HG02852 (cell line): ENCODE results near the gene CDH23.

ENCODE experiments used
- ATAC-seq: cut with Tn5 transposase; IDR thresholded peaks from one replicate; pipeline ENCODE4 v1.9.1; 2021; ENCODE audit warnings: mild to moderate bottlenecking, moderate library complexity; ENCODE audit not compliant: unreplicated experiment

The CDH23 gene

GRCh38 chr10:71615538-71616329 is 219.0 kb downstream of the CDH23 start:
- no peak for ATAC-seq

GRCh38 chr10:71616817-71617654 is 220.3 kb downstream of the CDH23 start:
- ATAC-seq: no peak

GRCh38 chr10:71618176-71618575 is 221.5 kb downstream of the CDH23 start:
- ATAC-seq: no peak

- no peak for ATAC-seq
Measured at GRCh38 chr10:71618598-71618997, 221.9 kb downstream of the CDH23 start.

- no peak for ATAC-seq
Measured at GRCh38 chr10:71620642-71621041, 223.9 kb downstream of the CDH23 start.

- no peak for ATAC-seq
Measured at GRCh38 chr10:71621231-71622153, 224.8 kb downstream of the CDH23 start.

- no peak for ATAC-seq
Measured at GRCh38 chr10:71622154-71622526, 225.4 kb downstream of the CDH23 start.

GRCh38 chr10:71622616-71623015 is 225.9 kb downstream of the CDH23 start:
- no peak for ATAC-seq

- ATAC-seq: no peak
Measured at GRCh38 chr10:71623098-71623985, 226.6 kb downstream of the CDH23 start.

GRCh38 chr10:71623986-71624291 is 227.2 kb downstream of the CDH23 start:
- ATAC-seq: no peak

- no peak for ATAC-seq
Measured at GRCh38 chr10:71625445-71626175, 228.9 kb downstream of the CDH23 start.

- no peak for ATAC-seq
Measured at GRCh38 chr10:71627230-71627939, 230.7 kb downstream of the CDH23 start.

- ATAC-seq: no peak
Measured at GRCh38 chr10:71627956-71628355, 231.2 kb downstream of the CDH23 start.

GRCh38 chr10:71629131-71629530 is 232.4 kb downstream of the CDH23 start:
- no peak for ATAC-seq

GRCh38 chr10:71630168-71630567 is 233.4 kb downstream of the CDH23 start:
- ATAC-seq: no peak

- ATAC-seq: no peak
Measured at GRCh38 chr10:71631007-71631861, 234.5 kb downstream of the CDH23 start.

GRCh38 chr10:71632200-71632820 is 235.6 kb downstream of the CDH23 start:
- no peak for ATAC-seq
